NCI-H1105 treated with DMSO at 0.1 percent for 48 hours (cell line): ENCODE results near the gene KLK15.

Experiments used
- DNase-seq: peaks from one replicate; lab custom pipeline; 2025; lab: John Stamatoyannopoulos, UW

KLK15 gene

GRCh38 chr19:50843205-50843604, 9.8 kb upstream of the KLK15 start:
- DNase-seq, result no peak

GRCh38 chr19:50842130-50842529, 8.8 kb upstream of the KLK15 start:
- DNase-seq, result no peak

GRCh38 chr19:50839712-50840655, 6.6 kb upstream of the KLK15 start:
- no peak for DNase-seq

GRCh38 chr19:50838239-50838638, 4.9 kb upstream of the KLK15 start:
- no peak for DNase-seq

GRCh38 chr19:50837300-50837699, 3.9 kb upstream of the KLK15 start:
- no peak for DNase-seq

GRCh38 chr19:50836543-50837195, 3.3 kb upstream of the KLK15 start:
- DNase-seq, result no peak

- peak; percentile 73 for DNase-seq
Measured at GRCh38 chr19:50835785-50836542, 2.6 kb upstream of the KLK15 start.

GRCh38 chr19:50835103-50835784, 1.9 kb upstream of the KLK15 start:
- DNase-seq, result peak; percentile 61

- no peak for DNase-seq
Measured at GRCh38 chr19:50833802-50834167, 411 bp upstream of the KLK15 start.

GRCh38 chr19:50832666-50833065, 708 bp downstream of the KLK15 start:
- no peak for DNase-seq

- DNase-seq, result no peak
Measured at GRCh38 chr19:50831026-50831396, 2.4 kb downstream of the KLK15 start.

GRCh38 chr19:50830266-50831025, 2.9 kb downstream of the KLK15 start:
- DNase-seq, result no peak

GRCh38 chr19:50829801-50830200, 3.6 kb downstream of the KLK15 start:
- DNase-seq, result no peak

GRCh38 chr19:50827476-50827875, 5.9 kb downstream of the KLK15 start:
- DNase-seq, result no peak

GRCh38 chr19:50826492-50827240, 6.7 kb downstream of the KLK15 start:
- DNase-seq, result no peak

GRCh38 chr19:50823389-50824042, 9.9 kb downstream of the KLK15 start, which contains the start of gene KLK1:
KLK1 (minus strand) TSS chr19:50823787; CDS start chr19:50823748, 39 bp downstream.
- DNase-seq, result no peak

GRCh38 chr19:50822661-50823208, 10.6 kb downstream of the KLK15 start:
- no peak for DNase-seq

- no peak for DNase-seq
Measured at GRCh38 chr19:50821622-50822021, 11.8 kb downstream of the KLK15 start.

GRCh38 chr19:50821248-50821612, 12.1 kb downstream of the KLK15 start:
- DNase-seq, result no peak
